ENCODE measurements around the gene ATN1.
A peak's percentile ranks its signal among the peaks of the same experiment; 100 is the strongest.

ATN1 gene

DNA sequence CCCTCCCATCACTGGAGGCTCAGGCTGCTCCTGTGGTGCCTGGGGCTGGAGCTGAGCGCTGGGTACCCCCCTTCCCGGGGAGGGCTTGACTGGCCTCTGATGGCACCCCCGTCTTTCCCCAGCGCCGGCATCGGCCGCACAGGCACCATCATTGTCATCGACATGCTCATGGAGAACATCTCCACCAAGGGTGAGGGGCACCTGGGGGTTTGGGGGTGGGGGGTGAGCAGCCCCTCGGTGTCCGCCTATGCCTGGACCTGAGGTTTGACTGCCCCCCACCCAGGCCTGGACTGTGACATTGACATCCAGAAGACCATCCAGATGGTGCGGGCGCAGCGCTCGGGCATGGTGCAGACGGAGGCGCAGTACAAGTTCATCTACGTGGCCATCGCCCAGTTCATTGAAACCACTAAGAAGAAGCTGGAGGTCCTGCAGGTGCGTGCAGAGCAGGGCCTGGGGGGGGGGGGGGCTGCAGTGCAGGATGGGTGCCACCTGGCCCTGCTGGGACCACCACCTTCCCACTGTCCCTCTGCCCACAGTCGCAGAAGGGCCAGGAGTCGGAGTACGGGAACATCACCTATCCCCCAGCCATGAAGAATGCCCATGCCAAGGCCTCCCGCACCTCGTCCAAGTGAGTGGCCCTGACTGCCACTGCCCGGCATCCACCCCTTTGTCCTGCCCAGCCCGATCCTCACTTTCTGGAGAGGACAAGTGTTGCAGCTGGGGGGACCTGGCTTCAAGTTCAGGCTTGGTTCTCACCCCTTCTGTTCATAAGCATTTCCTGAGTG, 32.2 kb downstream of the ATN1 start:
- DNase-seq = no peak

DNA sequence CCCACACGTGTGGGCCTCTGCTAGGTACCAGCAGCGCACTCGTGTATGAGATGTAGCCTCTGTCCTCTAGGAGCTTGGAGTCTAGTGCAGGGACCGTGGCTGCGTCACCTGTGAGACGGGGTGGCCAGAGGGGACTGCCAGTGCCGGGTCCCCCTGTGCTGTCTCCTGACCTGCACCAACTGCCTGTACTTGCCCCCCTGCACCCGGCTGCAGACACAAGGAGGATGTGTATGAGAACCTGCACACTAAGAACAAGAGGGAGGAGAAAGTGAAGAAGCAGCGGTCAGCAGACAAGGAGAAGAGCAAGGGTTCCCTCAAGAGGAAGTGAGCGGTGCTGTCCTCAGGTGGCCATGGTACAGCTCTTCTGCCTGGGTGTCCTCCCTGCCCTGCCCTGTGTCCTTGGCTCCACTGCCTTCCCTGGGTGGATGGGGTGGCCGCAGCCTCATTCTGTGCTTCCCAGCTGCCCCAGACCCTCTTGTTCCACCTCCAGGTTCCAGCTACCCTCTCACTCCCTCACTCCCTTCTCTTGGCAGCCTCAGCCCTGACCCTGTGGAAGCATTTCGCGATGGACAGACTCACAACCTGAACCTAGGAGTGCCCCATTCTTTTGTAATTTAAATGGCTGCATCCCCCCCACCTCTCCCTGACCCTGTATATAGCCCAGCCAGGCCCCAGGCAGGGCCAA, 33.0 kb downstream of the ATN1 start:
- peak; percentile 36 for DNase-seq

DNA sequence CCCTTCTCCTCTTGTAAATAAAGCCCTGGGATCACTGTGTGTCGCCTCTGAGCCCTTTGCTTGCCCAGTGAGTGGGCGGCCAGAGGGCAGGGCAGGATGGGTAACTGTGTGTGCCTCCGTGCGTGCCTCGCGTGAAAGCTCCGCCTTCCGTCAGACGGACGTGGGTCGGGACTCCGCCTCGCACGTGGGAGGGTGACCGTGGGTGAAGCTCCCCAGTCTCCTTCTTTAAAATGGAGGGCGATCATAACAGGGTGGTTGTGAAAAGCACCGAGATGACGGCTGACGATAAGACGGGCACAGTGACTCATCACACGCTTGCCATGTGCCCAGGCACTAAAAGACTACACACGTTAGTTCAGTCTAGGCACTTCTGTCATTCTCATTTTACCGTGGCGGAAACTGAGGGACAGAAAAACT, 33.5 kb downstream of the ATN1 start:
- DNase-seq = peak; percentile 94

DNA sequence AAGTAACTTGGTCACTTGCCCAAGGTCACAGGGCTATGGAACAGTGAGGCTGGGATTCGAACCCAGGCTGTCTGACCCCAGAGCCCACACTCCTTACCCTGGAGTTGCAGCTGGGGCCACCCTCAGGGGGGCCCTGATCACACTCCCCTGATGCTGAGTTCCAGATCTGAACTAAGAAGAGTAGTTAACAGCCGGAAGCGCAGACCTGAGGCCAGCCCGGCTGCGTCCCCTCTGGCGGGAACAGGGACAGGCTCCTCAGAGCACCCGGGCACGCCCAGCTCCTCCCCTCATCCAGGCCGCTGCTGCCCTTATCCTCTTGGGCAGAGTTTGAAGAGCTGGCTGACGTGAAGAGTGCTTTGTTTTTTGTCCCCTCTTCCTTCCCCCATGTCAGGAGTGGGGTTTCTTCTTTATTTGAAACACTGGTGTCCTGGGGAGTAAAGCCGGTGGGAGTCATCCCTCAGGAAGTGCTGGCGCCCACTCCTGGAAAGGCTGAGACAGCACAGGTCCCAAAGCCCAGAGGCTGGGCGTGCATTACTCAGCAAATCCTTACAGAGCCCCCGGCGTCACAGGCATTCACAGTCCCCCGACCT, 34.0 kb downstream of the ATN1 start:
- peak; percentile 60 for DNase-seq

DNA sequence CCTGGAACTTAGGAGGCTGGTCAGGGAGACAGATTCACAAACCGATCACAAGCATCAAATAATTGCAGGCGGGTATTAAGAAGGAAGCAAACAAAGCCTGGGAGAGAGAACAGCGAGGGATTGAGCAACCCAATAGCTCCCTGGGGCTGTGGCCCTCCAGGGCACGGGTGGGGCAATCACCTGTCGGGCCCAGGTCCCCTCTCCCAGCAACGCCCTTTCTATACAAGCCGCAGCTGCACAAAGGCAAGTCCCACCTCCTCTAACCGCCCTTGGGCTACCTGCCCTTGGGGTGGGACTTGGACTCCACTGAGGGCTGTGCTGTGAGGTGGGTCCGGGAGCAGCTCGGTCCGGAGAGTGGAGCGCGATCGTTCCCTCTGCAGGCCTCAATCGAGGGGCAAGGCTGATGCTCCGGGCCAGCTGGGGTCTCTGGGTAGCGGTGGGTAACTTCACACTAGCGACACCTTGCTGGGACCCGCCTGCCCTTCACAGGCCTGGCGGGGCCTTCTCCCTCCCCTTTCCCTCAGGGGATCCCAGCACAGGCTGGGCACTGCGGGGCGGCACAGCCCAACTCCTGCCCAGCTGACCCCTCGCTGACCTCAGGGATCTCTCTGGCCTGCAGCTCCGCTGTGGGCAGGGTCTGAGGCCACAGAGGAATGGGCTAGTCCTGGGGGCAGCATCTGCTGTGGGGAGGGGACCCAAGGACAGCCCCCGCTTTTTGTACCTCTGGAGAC, 34.7 kb downstream of the ATN1 start:
- DNase-seq = no peak

DNA sequence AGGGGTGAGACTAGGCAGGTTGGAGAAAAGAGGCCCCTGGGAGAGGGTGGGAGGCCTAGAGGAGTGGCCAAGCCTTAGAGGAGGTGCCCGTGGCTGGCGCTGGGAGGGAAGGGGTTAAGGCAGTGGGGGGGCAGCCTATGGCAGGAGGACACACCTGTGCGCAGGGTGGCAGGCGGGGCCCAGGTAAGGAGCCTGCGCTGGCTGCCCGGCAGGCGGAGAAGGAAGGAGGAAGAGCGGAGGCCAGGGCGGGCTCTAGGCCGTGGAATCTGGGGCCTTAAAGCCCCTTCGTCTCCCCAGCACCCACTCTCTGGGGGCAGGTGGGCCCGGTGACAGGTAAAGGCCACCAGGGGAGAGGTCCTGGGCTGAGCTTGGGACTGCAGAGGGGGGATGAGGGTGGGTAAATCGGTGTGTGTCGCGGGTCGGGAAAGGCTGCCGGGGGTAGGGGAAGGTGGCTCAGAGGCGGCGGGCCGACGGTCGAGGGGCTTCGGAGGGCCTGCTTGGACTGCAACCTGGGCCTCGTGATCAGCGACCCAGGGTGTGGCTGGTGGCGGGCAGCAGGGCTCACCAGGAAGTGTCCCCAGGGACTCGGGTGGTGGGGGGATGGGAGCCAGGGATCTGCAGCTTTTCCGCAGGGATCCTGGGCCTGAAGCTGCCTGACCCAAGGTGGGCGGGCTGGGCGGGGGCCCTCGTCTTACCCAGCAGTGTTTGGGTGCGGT, 35.4 kb downstream of the ATN1 start:
- no peak for DNase-seq

DNA sequence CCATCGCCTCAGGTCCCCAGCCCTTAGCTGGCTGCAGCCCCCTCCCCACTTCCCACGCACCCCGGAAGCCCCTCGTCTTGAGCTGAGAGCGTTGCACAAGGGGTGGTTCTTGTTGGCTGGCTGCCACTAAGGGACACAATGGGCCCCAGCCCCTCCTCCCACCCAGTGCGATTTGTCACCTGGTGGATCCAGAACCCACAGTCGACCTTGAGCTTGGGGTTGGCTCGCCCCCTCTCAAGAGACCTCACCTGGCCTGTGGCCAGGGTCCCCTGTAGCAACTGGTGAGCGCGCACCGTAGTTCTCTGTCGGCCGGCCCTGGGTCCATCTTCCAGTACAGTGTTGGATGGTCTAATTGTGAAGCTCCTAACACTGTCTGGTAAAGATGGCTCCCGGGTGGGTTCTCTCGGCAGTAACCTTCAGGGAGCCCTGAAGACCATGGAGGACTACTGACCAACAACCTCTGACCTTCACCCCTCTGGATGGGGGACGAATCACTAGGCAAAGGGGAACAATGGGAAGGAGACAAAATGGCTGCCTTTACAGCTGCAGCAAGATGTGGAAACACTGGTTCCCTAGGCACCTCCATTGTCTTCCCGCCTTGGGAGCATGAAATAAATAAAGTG, 36.1 kb downstream of the ATN1 start:
- no peak for DNase-seq

DNA sequence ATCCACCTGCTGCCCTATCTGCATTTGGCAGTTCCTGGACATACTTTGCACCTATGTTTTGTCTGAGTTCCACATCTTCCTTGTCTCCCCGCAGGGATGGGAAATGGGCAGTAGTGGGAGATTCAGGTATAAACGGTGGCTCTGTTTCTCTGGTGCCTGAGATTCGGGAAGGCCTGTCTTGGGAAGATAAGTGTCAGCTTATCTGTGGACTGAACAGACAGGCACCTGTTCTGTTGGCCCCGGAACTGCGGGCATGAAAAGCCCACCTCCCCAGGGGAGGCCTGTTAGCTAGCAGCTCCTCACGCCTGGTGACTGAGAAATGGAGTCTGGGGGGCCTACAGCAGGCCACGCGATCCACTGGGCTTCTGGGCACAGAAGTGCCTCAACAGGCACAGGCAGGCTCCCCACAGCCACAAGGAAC, 36.9 kb downstream of the ATN1 start:
- DNase-seq = no peak

DNA sequence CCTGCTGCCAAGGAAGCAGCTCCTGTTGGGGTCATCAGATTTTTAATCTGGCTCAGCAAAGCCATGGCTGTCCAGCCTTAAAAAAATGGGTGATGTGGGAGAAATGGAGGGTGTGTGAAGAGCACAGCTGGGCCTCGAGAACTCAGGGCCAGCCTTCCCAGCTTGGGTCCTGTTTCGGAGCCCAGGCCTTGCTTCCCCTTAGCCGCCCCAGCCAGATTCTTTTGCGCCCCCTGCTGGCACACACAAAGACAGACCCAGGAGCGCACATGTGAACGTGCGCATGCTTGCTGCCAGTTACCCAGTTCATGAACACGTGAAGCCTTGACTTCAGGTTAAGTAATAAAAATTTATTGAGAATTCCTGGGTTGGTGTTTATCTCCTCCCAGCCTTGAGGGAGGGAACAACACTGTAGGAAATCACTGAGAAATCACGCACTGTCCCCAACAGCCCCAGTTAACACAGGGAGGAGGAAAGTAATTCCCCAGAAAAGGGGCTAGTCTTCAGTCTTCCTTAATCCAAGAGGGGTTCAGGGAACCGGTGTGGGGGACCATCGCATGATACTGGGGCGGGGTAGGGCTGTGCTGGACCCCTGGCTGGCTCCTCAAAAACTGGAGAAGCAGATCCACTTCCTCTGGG, 37.4 kb downstream of the ATN1 start:
- DNase-seq = peak; percentile 95

DNA sequence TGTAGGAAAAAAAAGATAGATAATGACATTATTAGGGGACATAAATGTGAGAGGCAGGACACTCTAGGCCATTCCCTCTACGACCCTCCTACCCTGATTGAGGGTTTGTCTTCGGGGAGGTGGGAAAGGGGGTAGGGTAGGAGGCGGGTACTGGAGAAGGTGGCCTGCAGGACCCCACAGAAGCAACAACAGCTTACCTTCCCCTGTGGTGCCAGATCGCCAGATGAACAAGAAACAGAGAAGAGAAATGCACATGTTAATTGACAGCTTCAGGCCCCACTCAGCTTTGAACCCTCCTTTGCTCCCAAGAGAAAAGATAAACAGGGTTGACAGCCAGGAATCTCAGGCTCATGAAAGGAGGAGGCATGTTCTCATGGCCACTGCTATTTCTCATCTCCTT, 38.0 kb downstream of the ATN1 start:
- no peak for DNase-seq

DNA sequence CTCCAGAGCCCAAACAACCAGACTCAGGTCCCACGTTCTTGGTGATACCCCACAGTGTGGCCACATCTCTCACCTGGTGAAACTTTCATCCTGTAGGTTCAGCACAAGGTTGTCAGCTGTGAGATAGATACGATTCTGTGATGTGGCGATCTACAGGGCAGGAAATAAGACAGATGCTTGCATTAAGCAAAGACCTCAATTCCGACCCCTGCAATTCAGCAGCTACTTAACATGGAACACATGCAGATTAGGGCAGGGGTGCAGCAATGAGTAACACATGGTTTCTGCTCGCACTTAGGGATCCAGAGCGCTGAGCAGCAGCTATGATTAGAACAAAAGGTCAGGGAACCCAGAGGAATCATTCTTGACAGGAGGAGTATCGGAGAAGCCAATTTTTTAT, 38.6 kb downstream of the ATN1 start:
- no peak for DNase-seq

DNA sequence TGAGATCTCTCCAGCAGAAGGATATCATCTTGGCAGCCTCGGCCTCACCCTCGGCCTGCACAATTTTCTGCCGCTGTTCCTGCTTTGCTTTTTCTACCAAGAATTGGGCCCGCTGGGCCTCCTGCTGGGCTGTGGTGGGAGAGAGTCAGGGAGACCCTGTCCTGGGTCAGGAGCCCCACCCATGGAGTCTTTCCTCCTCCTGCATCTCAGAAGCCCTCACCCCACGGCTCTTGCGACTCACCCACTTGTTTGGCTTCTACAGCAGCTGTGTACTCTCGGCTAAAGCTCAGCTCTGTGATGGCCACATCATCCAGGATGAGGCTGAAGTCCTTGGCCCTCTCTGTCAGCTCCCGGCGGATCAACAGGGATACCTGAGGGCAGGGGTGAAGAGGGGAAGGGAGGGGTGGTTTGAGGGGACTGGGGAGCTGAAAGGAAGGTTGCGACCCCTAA, 39.9 kb downstream of the ATN1 start:
- DNase-seq = no peak

DNA sequence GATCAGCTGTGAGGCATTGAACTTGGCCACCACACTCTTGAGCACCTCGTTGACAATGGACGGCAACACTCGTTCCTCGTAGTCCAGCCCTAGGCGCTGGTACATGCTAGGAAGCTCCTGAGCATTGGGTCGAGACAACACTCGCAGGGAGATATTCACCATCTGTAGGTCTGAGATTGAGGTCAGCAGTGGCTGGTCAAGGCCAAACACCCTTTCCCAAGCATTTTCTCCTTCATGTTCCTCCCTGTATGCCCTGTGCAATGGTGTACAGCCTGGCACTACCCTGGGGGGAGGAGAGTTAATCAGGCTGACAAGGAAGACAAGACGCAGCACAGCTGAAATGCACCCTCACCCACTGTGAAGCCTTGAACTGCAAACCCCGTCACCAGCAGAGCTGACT, 40.7 kb downstream of the ATN1 start:
- no peak for DNase-seq

DNA sequence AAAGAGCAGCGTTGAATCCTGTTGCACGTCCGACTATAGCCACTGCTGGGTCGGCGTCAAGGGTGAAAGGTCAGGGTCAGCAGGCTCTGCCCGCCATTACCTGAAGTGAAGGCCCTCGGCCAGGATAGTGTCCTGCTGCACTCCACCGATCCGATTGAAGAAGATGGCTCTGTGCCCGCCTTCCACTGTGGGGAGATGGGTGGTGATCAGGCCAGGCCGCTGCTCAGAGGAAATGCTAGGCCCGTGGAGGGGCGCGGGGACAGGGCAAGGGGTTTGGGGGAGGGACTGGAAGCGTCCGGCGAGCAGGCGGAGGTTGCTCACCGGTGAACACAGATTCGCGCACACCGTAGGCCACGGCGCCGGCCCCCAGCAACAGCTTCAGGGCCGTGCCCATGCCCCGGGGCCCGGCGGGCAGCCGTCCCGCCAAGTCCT, 42.4 kb downstream of the ATN1 start:
- DNase-seq = no peak

DNA sequence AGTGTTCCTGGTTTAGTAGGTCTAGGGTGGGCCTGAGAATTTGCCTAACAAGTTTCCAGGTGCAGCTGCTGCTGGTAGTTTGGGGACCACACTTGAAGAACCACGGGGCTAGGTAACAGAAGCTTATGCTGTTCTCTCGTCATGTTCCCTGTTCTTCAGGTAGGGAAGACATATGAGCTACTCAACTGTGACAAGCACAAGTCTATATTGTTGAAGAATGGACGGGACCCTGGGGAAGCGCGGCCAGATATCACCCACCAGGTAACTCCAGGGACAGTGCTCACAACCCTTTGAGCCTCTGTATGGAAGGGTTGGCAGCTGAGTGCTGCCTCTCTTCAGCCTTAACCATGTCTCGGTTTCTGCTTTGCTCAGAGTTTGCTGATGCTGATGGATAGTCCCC, 46.4 kb downstream of the ATN1 start:
- DNase-seq = no peak

DNA sequence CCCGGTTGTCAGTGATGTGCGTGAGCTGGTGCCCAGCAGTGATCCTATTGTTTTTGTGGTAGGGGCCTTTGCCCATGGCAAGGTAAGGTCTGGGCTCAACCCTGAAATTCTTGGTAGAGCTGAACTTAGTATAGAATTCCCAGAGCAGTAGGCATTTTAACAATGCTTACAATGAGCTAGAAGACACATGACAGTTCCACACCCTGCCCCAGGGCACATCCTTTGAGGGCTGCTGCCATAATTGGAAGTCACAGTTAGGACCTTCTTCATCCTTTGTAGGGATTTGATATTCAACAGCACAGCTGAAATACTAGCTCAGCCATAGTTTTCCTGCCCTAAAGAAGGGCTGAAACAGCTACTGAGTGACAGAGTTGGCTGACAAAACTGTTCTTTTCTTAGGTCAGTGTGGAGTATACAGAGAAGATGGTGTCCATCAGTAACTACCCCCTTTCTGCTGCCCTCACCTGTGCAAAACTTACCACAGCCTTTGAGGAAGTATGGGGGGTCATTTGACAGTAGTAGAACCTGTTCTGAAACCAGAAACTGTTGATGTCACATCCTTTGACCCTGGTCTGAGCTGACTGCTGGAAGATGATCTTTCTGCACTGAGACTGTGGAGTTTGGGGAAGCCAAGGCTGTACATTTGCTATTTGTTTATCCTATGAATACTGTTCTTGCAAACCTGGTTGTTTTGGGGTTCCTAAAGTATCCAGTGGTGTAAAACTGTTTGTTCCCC, 47.7 kb downstream of the ATN1 start:
- DNase-seq = no peak

DNA sequence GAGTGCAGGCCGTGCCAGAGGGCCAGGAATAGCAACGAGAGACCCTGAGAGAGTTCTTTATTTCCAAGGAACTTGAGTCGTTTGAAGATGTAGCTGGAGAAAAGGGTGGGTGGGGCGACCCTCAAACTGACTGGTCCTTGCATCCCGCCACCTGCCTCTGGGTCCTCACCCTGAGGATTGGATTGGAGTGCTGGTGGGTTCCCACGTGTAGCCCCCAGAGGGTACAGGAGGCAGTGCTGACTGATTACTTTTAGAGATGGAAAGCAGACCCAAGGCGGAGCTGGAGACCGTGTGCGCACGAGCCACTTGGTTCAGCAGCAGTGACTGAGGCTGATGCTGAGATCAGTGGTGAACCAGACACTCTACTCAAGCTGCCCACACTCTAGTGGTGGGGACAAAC, 49.9 kb downstream of the ATN1 start:
- DNase-seq = no peak

DNA sequence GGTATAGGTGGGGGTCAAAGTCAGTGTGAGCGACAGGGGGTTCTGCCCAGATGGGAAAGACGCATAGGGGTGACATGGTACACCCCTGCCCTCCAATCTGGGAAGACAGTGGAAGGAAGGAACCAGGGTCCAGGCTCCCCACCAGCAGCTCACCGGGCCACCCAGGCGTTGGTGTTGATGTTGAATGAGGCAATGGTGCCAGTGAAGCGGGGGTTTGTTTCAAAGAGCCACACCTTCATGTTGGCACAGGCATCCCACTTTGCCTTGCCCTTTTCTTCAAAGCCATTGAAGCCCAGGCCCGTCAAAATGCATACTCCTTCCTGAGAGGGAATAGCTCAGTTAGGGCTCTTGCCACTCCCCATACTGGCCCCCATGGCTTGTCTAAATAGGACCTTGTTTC, 50.4 kb downstream of the ATN1 start:
- DNase-seq = no peak

DNA sequence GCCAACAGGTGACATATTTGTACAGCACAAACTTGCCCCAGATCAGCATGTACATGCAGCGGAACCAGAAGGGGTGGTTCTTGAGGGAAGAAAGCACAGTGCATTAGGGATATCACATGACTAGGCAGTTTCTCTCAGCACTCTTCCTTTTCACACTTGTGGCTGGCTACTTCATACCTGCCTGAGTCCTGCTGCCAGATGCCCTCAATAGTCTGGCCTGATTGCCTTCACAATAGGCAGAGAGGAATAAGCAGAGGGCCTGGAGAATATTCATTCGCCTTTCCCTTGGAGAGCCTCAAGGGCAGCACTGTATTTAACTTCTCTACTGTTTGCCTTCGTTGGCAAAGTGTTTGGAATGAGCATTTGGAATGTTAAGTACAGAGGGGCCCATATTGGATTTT, 50.9 kb downstream of the ATN1 start:
- DNase-seq = no peak

DNA sequence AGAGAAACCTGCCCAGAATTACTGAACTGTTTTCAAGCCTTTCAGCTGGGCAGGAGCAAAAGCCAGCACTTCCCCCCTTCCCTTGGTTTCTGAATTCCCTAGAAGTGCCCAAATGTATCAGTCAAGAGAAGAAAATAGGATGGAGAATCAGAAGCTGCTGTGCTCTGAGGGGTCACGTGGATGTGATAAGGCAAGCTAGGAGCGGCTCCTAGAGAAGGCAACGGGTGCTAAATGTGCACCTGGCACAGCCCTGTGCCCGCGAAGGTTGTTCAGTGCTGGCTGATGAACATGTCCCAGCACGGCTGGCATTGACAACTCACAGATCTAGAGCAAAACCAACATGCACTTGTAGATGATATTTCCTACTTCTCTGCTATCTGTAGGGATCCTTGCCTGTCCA, 51.3 kb downstream of the ATN1 start:
- no peak for DNase-seq

DNA sequence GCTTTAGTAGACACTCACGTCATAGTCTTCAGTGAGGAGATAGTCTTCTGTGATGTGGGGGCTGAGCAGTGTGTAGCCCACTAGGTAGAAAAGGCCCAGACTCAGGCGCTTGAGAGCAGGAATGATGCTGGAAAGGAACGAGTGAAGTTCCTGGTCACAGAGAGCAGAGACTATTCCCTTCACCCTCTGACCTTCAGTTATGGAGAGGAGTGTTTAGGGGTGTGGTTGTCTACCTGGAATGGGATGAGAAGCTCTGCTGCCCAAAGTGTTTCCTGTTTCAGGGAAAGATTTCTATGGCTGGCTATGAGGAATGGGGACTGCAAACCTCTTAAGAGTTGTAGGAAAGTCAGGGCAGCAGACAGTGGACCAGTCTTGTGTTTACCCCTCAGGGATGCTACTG, 51.7 kb downstream of the ATN1 start:
- no peak for DNase-seq

Measured in CD4-positive, alpha-beta T cell treated with Interleukin-17A for 4 hours (primary cell).